IMR-90 (cell line): ENCODE measurements around the gene ERICH2. TPM values are rescaled to one million over a fixed set of nuclear protein-coding genes. Genes with fewer than 3 reads are reported as not detected.
"Not testable (repeated sequence)": the region's sequence is repeated elsewhere in the genome, so short reads cannot be mapped to it uniquely, and the experiment has no call there.

ENCODE experiments used
- ATAC-seq: fragments of 200-7000 bp; cut with Tn5 transposase; 2 replicates; pipeline ENCODE4 v1.9.1; 2020; ENCODE audit warnings: low read depth, mild to moderate bottlenecking, moderate library complexity
- BruUV-seq: library from RNA; stranded (reverse); fragments of 400-500 nt; replicated peaks from 2 replicates; lab custom pipeline; 2021; lab: Mats Ljungman, UMichigan
- CTCF ChIA-PET: fragments of 300-600 bp; formaldehyde crosslinking; extraction: SDS; loops from one replicate; lab custom pipeline; 2021; ENCODE audit warnings: antibody characterized with exemption; lab: Yijun Ruan, JAX
- POLR2A ChIA-PET: fragments of 300-600 bp; sonication (Branson Sonifier 250); formaldehyde crosslinking; loops from one replicate; lab custom pipeline; 2022; ENCODE audit warnings: antibody characterized with exemption; ENCODE audit not compliant: unreplicated experiment; lab: Charles Lee
- DNase-seq: peaks from one replicate; pipeline ENCODE4 v3.0.0; 2013
- H2AFZ ChIP-seq: replicated peaks from 2 replicates; pipeline ENCODE3; 2013; ENCODE audit warnings: low read length, mild to moderate bottlenecking; ENCODE audit not compliant: poor library complexity
- H2AK5ac ChIP-seq: 2 replicates; pipeline ENCODE4 v1.6.1; 2013; ENCODE audit warnings: low read depth, low read length, inconsistent platforms
- H2AK9ac ChIP-seq: replicated peaks from 2 replicates; pipeline ENCODE3; 2013; ENCODE audit warnings: mild to moderate bottlenecking, low read depth, low read length, moderate library complexity; ENCODE audit not compliant: poor library complexity
- H2BK120ac ChIP-seq: 2 replicates; pipeline ENCODE4 v1.6.1; 2013; ENCODE audit warnings: low read depth, low read length, inconsistent platforms
- H2BK15ac ChIP-seq: 3 replicates; pipeline ENCODE4 v1.6.1; 2013; ENCODE audit warnings: low read depth, low read length, inconsistent platforms
- H2BK20ac ChIP-seq: 2 replicates; pipeline ENCODE4 v1.6.1; 2013; ENCODE audit warnings: low read depth, mild to moderate bottlenecking, inconsistent platforms, low read length, moderate library complexity
- H2BK5ac ChIP-seq: 2 replicates; pipeline ENCODE4 v1.6.1; 2013; ENCODE audit warnings: mild to moderate bottlenecking, low read depth, low read length, inconsistent platforms; ENCODE audit not compliant: poor library complexity, severe bottlenecking
- H3K14ac ChIP-seq: replicated peaks from 2 replicates; pipeline ENCODE4 v1.6.1; 2013; ENCODE audit warnings: low read depth, low read length, inconsistent platforms
- H3K18ac ChIP-seq: 2 replicates; pipeline ENCODE4 v1.6.1; 2013; ENCODE audit warnings: low read depth, low read length, control low read depth
- H3K23ac ChIP-seq: 2 replicates; pipeline ENCODE4 v1.6.1; 2013; ENCODE audit warnings: low read depth, low read length, inconsistent platforms
- H3K27ac ChIP-seq: 2 replicates; pipeline ENCODE4 v1.5.1; 2013; ENCODE audit warnings: mild to moderate bottlenecking, control low read depth, low read length; ENCODE audit not compliant: insufficient read depth
- H3K27me3 ChIP-seq: 2 replicates; pipeline ENCODE4 v1.6.1; 2013; ENCODE audit warnings: low read length; ENCODE audit not compliant: control insufficient read depth, insufficient read depth
- H3K36me3 ChIP-seq: 2 replicates; pipeline ENCODE4 v1.6.1; 2013; ENCODE audit warnings: low read length, mixed read lengths; ENCODE audit not compliant: control insufficient read depth, insufficient read depth
- H3K4ac ChIP-seq: 2 replicates; pipeline ENCODE4 v1.6.1; 2013; ENCODE audit warnings: low read depth, low read length, inconsistent platforms
- H3K4me1 ChIP-seq: 2 replicates; pipeline ENCODE4 v1.6.1; 2013; ENCODE audit warnings: low read length, mixed read lengths; ENCODE audit not compliant: control insufficient read depth, insufficient read depth
- H3K4me2 ChIP-seq: 2 replicates; pipeline ENCODE4 v1.6.1; 2013; ENCODE audit warnings: low read depth, mild to moderate bottlenecking, control low read depth, low read length, moderate library complexity
- H3K4me3 ChIP-seq: 2 replicates; pipeline ENCODE4 v1.5.1; 2013; ENCODE audit warnings: low read depth, mild to moderate bottlenecking, control low read depth, low read length, moderate library complexity; ENCODE audit not compliant: insufficient read depth
- H3K56ac ChIP-seq: 2 replicates; pipeline ENCODE4 v1.6.1; 2013; ENCODE audit warnings: low read length, inconsistent platforms; ENCODE audit not compliant: insufficient read depth; ENCODE audit errors: extremely low read depth
- H3K79me1 ChIP-seq, 2 experiments: 2 replicates each; pipeline ENCODE4 v1.6.1; 2013; ENCODE audit warnings: low read length in 2 of 2, inconsistent platforms in 1 of 2, low read depth in 1 of 2
- H3K9ac ChIP-seq: 2 replicates; pipeline ENCODE4 v1.6.1; 2013; ENCODE audit warnings: low read depth, low read length, control low read depth
- H3K9me1 ChIP-seq: 2 replicates; pipeline ENCODE4 v1.6.1; 2013; ENCODE audit warnings: low read length, inconsistent platforms; ENCODE audit not compliant: insufficient read depth
- H3K9me3 ChIP-seq: 2 replicates; pipeline ENCODE4 v1.6.1; 2013; ENCODE audit warnings: low read length; ENCODE audit not compliant: control insufficient read depth, insufficient read depth
- H4K20me1 ChIP-seq: 2 replicates; pipeline ENCODE4 v1.6.1; 2013; ENCODE audit warnings: low read length, inconsistent platforms; ENCODE audit not compliant: insufficient read depth
- H4K5ac ChIP-seq: 2 replicates; pipeline ENCODE4 v1.6.1; 2013; ENCODE audit warnings: mild to moderate bottlenecking, low read depth, low read length, control low read depth
- H4K8ac ChIP-seq, 2 experiments: 2 replicates each; pipeline ENCODE4 v1.6.1; 2013; ENCODE audit warnings: low read depth in 2 of 2, low read length in 2 of 2, control low read depth in 1 of 2, inconsistent platforms in 1 of 2
- H4K91ac ChIP-seq: 2 replicates; pipeline ENCODE4 v1.6.1; 2013; ENCODE audit warnings: low read depth, low read length, inconsistent platforms; ENCODE audit not compliant: insufficient read depth
- WGBS, 2 experiments: methylation state at CpG; one replicate each; pipeline versions ENCODE4 v1.1.5 to v1.1.7; 2013; ENCODE audit warnings: missing lambda C conversion rate in 2 of 2; ENCODE audit not compliant: insufficient read length in 1 of 2; ENCODE audit errors: extremely low coverage in 2 of 2; 5-methylcytosine and 5-hydroxymethylcytosine counted together
- dilution Hi-C: fragments of 300-500 bp; cut with HindIII; formaldehyde crosslinking; loops from one replicate; pipeline ENCODE4 v1.14.3; 2018; ENCODE audit warnings: low sequenced_read_pairs; ENCODE audit not compliant: unreplicated experiment
- in situ Hi-C: fragments of 300-500 bp; cut with MboI; formaldehyde crosslinking; loops from 3 replicates; pipeline ENCODE4 v1.14.3; 2019; ENCODE audit warnings: low sequenced_read_pairs, inconsistent platforms, mixed read lengths
- intact Hi-C: fragments of 100-400 bp; cut with micrococcal nuclease; formaldehyde crosslinking; loops from 2 replicates; pipeline ENCODE4 v1.10.0; 2022
- polyA plus RNA-seq, 3 experiments: library from polyadenylated mRNA; depleted of rRNA; stranded (reverse); fragments of >200 nt; gene quantifications; 2 replicates each; pipeline ENCODE4 v1.2.3, GENCODE V29; 2012; ENCODE audit warnings: low replicate concordance in 1 of 3
- total RNA-seq: library from RNA; depleted of rRNA; stranded (reverse); fragments of >200 nt; gene quantifications from 2 replicates; pipeline ENCODE4 v1.2.3, GENCODE V29; 2012

The ERICH2 gene
- total and polyA plus RNA-seq, 2 of the 4 experiments (the other 2 are of a cell fraction): not detected

DNA sequence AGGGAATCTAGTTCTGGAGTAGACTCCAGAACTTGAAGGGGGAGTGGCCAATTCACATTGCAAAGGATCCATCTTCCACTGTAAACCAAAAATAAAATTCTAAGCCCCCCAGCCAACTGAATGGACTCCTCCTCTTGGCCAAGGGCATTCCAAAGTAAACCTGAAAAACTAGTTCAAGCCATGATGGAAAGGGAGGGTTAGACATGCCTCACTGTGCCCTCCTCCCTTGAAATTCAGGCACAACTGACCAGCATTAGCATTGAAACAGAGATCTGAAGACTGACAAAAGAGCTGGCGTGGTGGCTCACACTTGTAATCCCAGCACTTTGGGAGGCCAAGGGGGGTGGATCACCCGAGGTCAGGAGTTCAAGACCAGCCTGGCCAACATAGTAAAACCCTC lies 35.6 kb upstream of the ERICH2 start:
- H2AFZ ChIP-seq, POLR2A ChIA-PET, H2BK15ac ChIP-seq, H2BK120ac ChIP-seq, H3K14ac ChIP-seq, H3K56ac ChIP-seq, H3K23ac ChIP-seq, DNase-seq, H3K9me1 ChIP-seq, H4K5ac ChIP-seq, H3K79me1 ChIP-seq, H3K9ac ChIP-seq, in situ Hi-C loops, dilution Hi-C loops, H3K4me1 ChIP-seq, H2AK5ac ChIP-seq, H3K18ac ChIP-seq, ATAC-seq, H4K91ac ChIP-seq, H3K27me3 ChIP-seq, H3K9me3 ChIP-seq, H3K4me2 ChIP-seq, H2AK9ac ChIP-seq, H2BK5ac ChIP-seq, H2BK20ac ChIP-seq, intact Hi-C loops, H3K4ac ChIP-seq, CTCF ChIA-PET, BruUV-seq, H4K20me1 ChIP-seq, H3K27ac ChIP-seq, H3K4me3 ChIP-seq, H3K36me3 ChIP-seq, H4K8ac ChIP-seq: not testable (repeated sequence)
- WGBS, 2 experiments: no CpG with 5 or more reads among the region's 2 CpGs
